HepG2 (cell line): Measurements from ENCODE around the gene TNFSF13. TPM values are rescaled to one million over a fixed set of nuclear protein-coding genes. Genes with fewer than 3 reads are reported as not detected.

Experiments used
- ATAC-seq: fragments of 200-7000 bp; cut with Tn5 transposase; 3 replicates; pipeline ENCODE4 v1.9.1; 2020; ENCODE audit warnings: mild to moderate bottlenecking, moderate library complexity
- BruUV-seq: library from RNA; stranded (reverse); fragments of 400-500 nt; replicated peaks from 2 replicates; lab custom pipeline; 2021; lab: Mats Ljungman, UMichigan
- CTCF ChIA-PET: fragments of 300-600 bp; formaldehyde crosslinking; extraction: SDS; loops from one replicate; lab custom pipeline; 2021; ENCODE audit warnings: low total read pairs, inconsistent platforms, low intra/inter-chr PET ratio; lab: Yijun Ruan, JAX
- POLR2A ChIA-PET: fragments of 350-600 bp; sonication (Branson Sonifier 250); formaldehyde crosslinking; loops from one replicate; lab custom pipeline; 2020; ENCODE audit warnings: antibody characterized with exemption, inconsistent platforms; lab: Yijun Ruan, JAX
- DNase-seq: peaks from one replicate; pipeline ENCODE4 v3.0.0-alpha.2; 2015; ENCODE audit warnings: low spot score
- FAIRE-seq: peaks from 3 replicates; lab custom pipeline; 2011; peaks lifted over from hg19 to GRCh38; lab: Jason Lieb, UNC
- H2AFZ ChIP-seq: one replicate; pipeline ENCODE4 v1.6.1; 2011; ENCODE audit warnings: low read length, inconsistent platforms
- H3K27ac ChIP-seq: fragments of 300-600 bp; 3 replicates; pipeline ENCODE4 v1.8.0; 2011; ENCODE audit warnings: mixed run types, mild to moderate bottlenecking, mixed read lengths, low read length, inconsistent platforms; ENCODE audit not compliant: insufficient read depth; ENCODE audit errors: extremely low read length
- H3K27me3 ChIP-seq, 2 experiments: fragments of 200-600 bp in 1 of 2; 2 replicates in 1 of 2; 3 replicates in 1 of 2; pipeline versions ENCODE4 v1.6.0 to v1.8.0; 2011; ENCODE audit warnings: low read length in 2 of 2, mild to moderate bottlenecking in 2 of 2, moderate library complexity in 2 of 2, inconsistent platforms in 1 of 2; ENCODE audit not compliant: insufficient read depth in 2 of 2, control insufficient read depth in 1 of 2
- H3K36me3 ChIP-seq, 2 experiments: fragments of 200-600 bp in 1 of 2; replicated peaks in 1 of 2; 2 replicates in 1 of 2; 3 replicates in 1 of 2; pipeline versions ENCODE4 v1.5.1 to v1.8.0; 2011; ENCODE audit warnings: low read length in 2 of 2, inconsistent platforms in 1 of 2; ENCODE audit not compliant: insufficient read depth in 2 of 2, control insufficient read depth in 1 of 2
- H3K4me1 ChIP-seq: 2 replicates; pipeline ENCODE4 v1.5.1; 2012; ENCODE audit warnings: low read length, inconsistent platforms; ENCODE audit not compliant: insufficient read depth
- H3K4me2 ChIP-seq: 2 replicates; pipeline ENCODE4 v1.6.0; 2011; ENCODE audit warnings: low read depth, low read length, inconsistent platforms
- H3K4me3 ChIP-seq, 3 experiments: fragments of 200-600 bp in 1 of 3; sonication (generic), shearing (Covaris generic) in 1 of 3; replicated peaks in 1 of 3; 2 replicates each; pipeline ENCODE4 v1.5.1; 2011 to 2016; ENCODE audit warnings: low read length in 3 of 3, inconsistent platforms in 2 of 3, low read depth in 2 of 3, mild to moderate bottlenecking in 2 of 3, control low read depth in 1 of 3, mixed read lengths in 1 of 3; ENCODE audit not compliant: insufficient read depth in 1 of 3
- H3K79me2 ChIP-seq: one replicate; pipeline ENCODE4 v1.6.1; 2011; ENCODE audit warnings: low read length, inconsistent platforms; ENCODE audit not compliant: insufficient read depth
- H3K9ac ChIP-seq: 2 replicates; pipeline ENCODE4 v1.6.0; 2011; ENCODE audit warnings: mild to moderate bottlenecking, low read depth, low read length, inconsistent platforms; ENCODE audit not compliant: insufficient read depth
- H3K9me3 ChIP-seq: 2 replicates; pipeline ENCODE4 v1.5.1; 2012; ENCODE audit warnings: mild to moderate bottlenecking, low read length
- H4K20me1 ChIP-seq: 2 replicates; pipeline ENCODE4 v1.6.0; 2011; ENCODE audit warnings: inconsistent platforms, mild to moderate bottlenecking, low read length, moderate library complexity; ENCODE audit not compliant: insufficient read depth
- HES4 ChIP-seq: sonication (generic); formaldehyde crosslinking; IDR thresholded peaks from 2 replicates; pipeline ENCODE4 v1.9.0; 2021; ENCODE audit warnings: mild to moderate bottlenecking, missing genetic modification reagents, borderline replicate concordance
- PRDM10 ChIP-seq: sonication (generic); formaldehyde crosslinking; IDR thresholded peaks from 2 replicates; pipeline ENCODE4 v1.4.0; 2020; ENCODE audit warnings: low read depth, missing genetic modification reagents
- ZNF205 ChIP-seq: IDR thresholded peaks from 2 replicates; pipeline ENCODE4 v1.6.1; 2018; ENCODE audit warnings: missing biosample characterization, missing genetic modification reagents
- ZNF333 ChIP-seq: sonication (generic); formaldehyde crosslinking; IDR thresholded peaks from 2 replicates; pipeline ENCODE4 v1.4.0; 2020; ENCODE audit warnings: mild to moderate bottlenecking, missing genetic modification reagents, borderline replicate concordance
- ZNF446 ChIP-seq: sonication (generic); formaldehyde crosslinking; IDR thresholded peaks from 2 replicates; pipeline ENCODE4 v1.5.0; 2020; ENCODE audit warnings: mild to moderate bottlenecking, missing genetic modification reagents
- ZNF567 ChIP-seq: sonication (generic); formaldehyde crosslinking; IDR thresholded peaks from 2 replicates; pipeline ENCODE4 v1.8.1; 2023; ENCODE audit warnings: mild to moderate bottlenecking, missing genetic modification reagents, borderline replicate concordance
- ZNF687 ChIP-seq: sonication (generic); formaldehyde crosslinking; IDR thresholded peaks from 2 replicates; pipeline ENCODE4 v1.5.1; 2020; ENCODE audit warnings: mild to moderate bottlenecking, missing genetic modification reagents, moderate library complexity
- ZNF770 ChIP-seq: sonication (generic); formaldehyde crosslinking; IDR thresholded peaks from 2 replicates; pipeline ENCODE4 v1.5.0; 2020; ENCODE audit warnings: mild to moderate bottlenecking, missing genetic modification reagents
- WGBS: methylation state at CpG from one replicate; pipeline ENCODE4 v1.1.6; 2017; ENCODE audit warnings: low lambda C conversion rate; 5-methylcytosine and 5-hydroxymethylcytosine counted together
- in situ Hi-C: cut with HindIII; loops from 2 replicates; pipeline ENCODE4 v1.10.0; 2017; ENCODE audit warnings: low pct_unique_long_range_greater_than_20kb; ENCODE audit not compliant: extremely low pct_ligation_motif_present
- intact Hi-C: fragments of 100-400 bp; cut with micrococcal nuclease; formaldehyde crosslinking; loops from one replicate; pipeline ENCODE4 v1.10.0; 2022; ENCODE audit not compliant: unreplicated experiment
- polyA plus RNA-seq, 8 experiments: library from polyadenylated mRNA; depleted of rRNA in 3 of 8; stranded (reverse) in 7 of 8; unstranded in 1 of 8; fragments of >200 nt; fragmentation: Illumina TruSeq in 4 of 8; extraction: Trizol in 4 of 8; gene quantifications; 2 replicates each; pipeline versions ENCODE4 v1.2.1 to v1.2.3, GENCODE V29; 2011 to 2016; ENCODE audit warnings: low read depth in 4 of 8, missing spikeins in 1 of 8, mixed read lengths in 1 of 8; ENCODE audit not compliant: insufficient read depth in 1 of 8
- total RNA-seq, 5 experiments: library from RNA; depleted of rRNA; stranded (reverse); fragments of >200 nt; fragmentation: Illumina TruSeq; extraction: Trizol; gene quantifications; 2 replicates each; pipeline ENCODE4 v1.2.3, GENCODE V29; 2016; ENCODE audit warnings: low read depth in 1 of 5

Gene TNFSF13
- total and polyA plus RNA-seq, 2 of the 13 experiments (the other 11 are each of a cell fraction or from before 2014, with no cell fraction given): 2.5 to 3.3 TPM

- H3K4me1 ChIP-seq: peaks cover 28% of the 10 kb centered on the region
- FAIRE-seq: peak; percentile 66
- H3K36me3 ChIP-seq: peaks cover 8 to 29% of the 10 kb centered on the region in 2 experiments
- peaks cover 15% of the 10 kb centered on the region for H3K79me2 ChIP-seq
- no peak overlapping the region for H3K9ac ChIP-seq
- intact Hi-C loops (loop anchor here (1.0 kb wide), 1 partner anchor 86 kb away; no protein-coding TSS in a partner anchor), in situ Hi-C loops (loop anchor here (5.0 kb wide), 1 partner anchor 100 kb away; the partner anchor contains the start of genes TP53 and WRAP53)
- H3K27me3 ChIP-seq: no peaks in the 10 kb centered on the region; a peak in 1 of 5 replicates
- H4K20me1 ChIP-seq: no peaks in the 10 kb centered on the region
- no TSS peak for BruUV-seq
- ATAC-seq: peak; percentile 32
- H3K4me3 ChIP-seq: no peak overlapping the region
- H2AFZ ChIP-seq: no peak overlapping the region
- ChIA-PET POLR2A (interaction anchor here (0.6 to 4.5 kb wide), 4 partner anchors 26 to 100 kb away, joined by 3 to 89 read pairs (median 6); partner anchors contain the start of genes ATP1B2, SAT2, TP53 and WRAP53), CTCF (interaction anchor here (0.9 to 1.5 kb wide), 3 partner anchors 46 to 101 kb away, joined by 3 to 7 read pairs (median 3); partner anchors contain the start of genes TP53 and WRAP53)
- no peak overlapping the region for H3K27ac ChIP-seq
- no peak overlapping the region for H3K4me2 ChIP-seq
- H3K9me3 ChIP-seq: no peaks in the 10 kb centered on the region
- WGBS: 64% methylated on average over 9 of the region's 9 CpGs
- peak; percentile 62 for DNase-seq
- TF ChIP-seq ZNF567 (CRISPR knock-in tag) (no peak), PRDM10 (CRISPR knock-in tag) (no peak), ZNF205 (CRISPR knock-in tag) (no peak), ZNF770 (CRISPR knock-in tag) (no peak), HES4 (no peak), ZNF333 (CRISPR knock-in tag) (no peak), ZNF687 (peak; percentile 39; the same call in 1 of the 2 replicates), ZNF446 (CRISPR knock-in tag) (no peak)
Measured at GRCh38 chr17:7586673-7587419, 28.3 kb downstream of the TNFSF13 start.
